ENCODE results near the gene AKR1B1.

- TF ChIP-seq PBX3 (CRISPR knock-in tag; IDR thresholded peaks at IDR 0.05; ENCODE audit: borderline replicate concordance) (no peak), RBM39 (IDR thresholded peaks at IDR 0.05; ENCODE audit: low read depth, low read length, poor library complexity, severe bottlenecking) (no peak), SNAPC2 (CRISPR knock-in tag; IDR thresholded peaks at IDR 0.05) (no peak), ZNF766 (CRISPR knock-in tag; IDR thresholded peaks at IDR 0.05; ENCODE audit: borderline replicate concordance) (no peak), BRF2 (CRISPR knock-in tag; IDR thresholded peaks at IDR 0.05) (no peak), CTCF (CRISPR knock-in tag; IDR thresholded peaks at IDR 0.05) (no peak), ARNT (IDR thresholded peaks at IDR 0.05) (no peak), ATF3 (CRISPR knock-in tag; IDR thresholded peaks at IDR 0.05) (no peak), JARID2 (CRISPR knock-in tag; IDR thresholded peaks at IDR 0.05; ENCODE audit: insufficient replicate concordance) (no peak), MBD4 (IDR thresholded peaks at IDR 0.05; ENCODE audit: borderline replicate concordance, low read length) (no peak), CHD4 (IDR thresholded peaks at IDR 0.05; ENCODE audit: borderline replicate concordance, low read length) (no peak), ZNF776 (CRISPR knock-in tag; IDR thresholded peaks at IDR 0.05) (no peak)
Measured at GRCh38 chr7:134407311-134407710, 51.6 kb downstream of the AKR1B1 start.

Data from HepG2 (cell line).